ENCODE results near the gene ZFYVE21.

DNA sequence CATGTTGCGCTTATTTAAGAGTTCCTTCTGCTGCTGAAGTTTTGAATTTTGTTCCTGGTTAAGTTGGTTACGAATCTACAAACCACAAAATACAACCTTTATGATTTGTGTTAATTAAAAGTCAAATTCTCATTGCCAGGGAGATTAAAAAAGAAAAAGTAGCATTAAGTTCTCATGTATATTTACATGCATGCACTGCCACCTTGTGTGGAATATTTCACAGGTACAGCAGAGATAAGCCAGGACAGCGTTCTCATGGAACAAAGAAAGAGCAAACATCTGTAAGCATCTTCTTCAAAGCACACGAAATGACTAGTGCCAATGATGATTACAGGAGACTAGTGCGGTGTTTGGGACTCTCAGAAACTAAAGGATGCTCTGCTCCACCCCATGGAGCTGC, 34.2 kb downstream of the ZFYVE21 start:
- TF ChIP-seq, protein P1, sequence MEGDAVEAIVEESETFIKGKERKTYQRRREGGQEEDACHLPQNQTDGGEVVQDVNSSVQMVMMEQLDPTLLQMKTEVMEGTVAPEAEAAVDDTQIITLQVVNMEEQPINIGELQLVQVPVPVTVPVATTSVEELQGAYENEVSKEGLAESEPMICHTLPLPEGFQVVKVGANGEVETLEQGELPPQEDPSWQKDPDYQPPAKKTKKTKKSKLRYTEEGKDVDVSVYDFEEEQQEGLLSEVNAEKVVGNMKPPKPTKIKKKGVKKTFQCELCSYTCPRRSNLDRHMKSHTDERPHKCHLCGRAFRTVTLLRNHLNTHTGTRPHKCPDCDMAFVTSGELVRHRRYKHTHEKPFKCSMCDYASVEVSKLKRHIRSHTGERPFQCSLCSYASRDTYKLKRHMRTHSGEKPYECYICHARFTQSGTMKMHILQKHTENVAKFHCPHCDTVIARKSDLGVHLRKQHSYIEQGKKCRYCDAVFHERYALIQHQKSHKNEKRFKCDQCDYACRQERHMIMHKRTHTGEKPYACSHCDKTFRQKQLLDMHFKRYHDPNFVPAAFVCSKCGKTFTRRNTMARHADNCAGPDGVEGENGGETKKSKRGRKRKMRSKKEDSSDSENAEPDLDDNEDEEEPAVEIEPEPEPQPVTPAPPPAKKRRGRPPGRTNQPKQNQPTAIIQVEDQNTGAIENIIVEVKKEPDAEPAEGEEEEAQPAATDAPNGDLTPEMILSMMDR (IDR thresholded peaks at IDR 0.05; ENCODE audit: borderline replicate concordance, extremely low read depth, low read length, poor library complexity, severe bottlenecking) = peak; percentile 54
- TF ChIP-seq EZH2 (IDR thresholded peaks at IDR 0.05; ENCODE audit: borderline replicate concordance, low read depth, low read length, severe bottlenecking) = no peak
